SK-N-SH (cell line): ENCODE results near the gene TFF3.

Source experiments
- JUND ChIP-seq: IDR thresholded peaks from 2 replicates; pipeline ENCODE4 v1.4.0; 2012
- MXI1 ChIP-seq: IDR thresholded peaks from 2 replicates; pipeline ENCODE4 v1.6.1; 2012; ENCODE audit warnings: mild to moderate bottlenecking, low read depth, low read length, improper control_type of control experiment
- RFX5 ChIP-seq: IDR thresholded peaks from 2 replicates; pipeline ENCODE4 v1.6.1; 2012; ENCODE audit warnings: mild to moderate bottlenecking, improper control_type of control experiment, low read length
- TEAD4 ChIP-seq: IDR thresholded peaks from 2 replicates; pipeline ENCODE4 v1.4.0; 2012; ENCODE audit warnings: mild to moderate bottlenecking, borderline replicate concordance; ENCODE audit not compliant: insufficient read depth
- TF ChIP-seq, protein P1 (sequence below): fragments of 200-600 bp; sonication (generic); IDR thresholded peaks from 2 replicates; pipeline ENCODE4 v1.6.1; 2017; ENCODE audit warnings: antibody characterized with exemption, mild to moderate bottlenecking, moderate library complexity

GRCh38 chr21:42358937-42359336 lies 43.7 kb upstream of the TFF3 start:
- TF ChIP-seq, protein P1, sequence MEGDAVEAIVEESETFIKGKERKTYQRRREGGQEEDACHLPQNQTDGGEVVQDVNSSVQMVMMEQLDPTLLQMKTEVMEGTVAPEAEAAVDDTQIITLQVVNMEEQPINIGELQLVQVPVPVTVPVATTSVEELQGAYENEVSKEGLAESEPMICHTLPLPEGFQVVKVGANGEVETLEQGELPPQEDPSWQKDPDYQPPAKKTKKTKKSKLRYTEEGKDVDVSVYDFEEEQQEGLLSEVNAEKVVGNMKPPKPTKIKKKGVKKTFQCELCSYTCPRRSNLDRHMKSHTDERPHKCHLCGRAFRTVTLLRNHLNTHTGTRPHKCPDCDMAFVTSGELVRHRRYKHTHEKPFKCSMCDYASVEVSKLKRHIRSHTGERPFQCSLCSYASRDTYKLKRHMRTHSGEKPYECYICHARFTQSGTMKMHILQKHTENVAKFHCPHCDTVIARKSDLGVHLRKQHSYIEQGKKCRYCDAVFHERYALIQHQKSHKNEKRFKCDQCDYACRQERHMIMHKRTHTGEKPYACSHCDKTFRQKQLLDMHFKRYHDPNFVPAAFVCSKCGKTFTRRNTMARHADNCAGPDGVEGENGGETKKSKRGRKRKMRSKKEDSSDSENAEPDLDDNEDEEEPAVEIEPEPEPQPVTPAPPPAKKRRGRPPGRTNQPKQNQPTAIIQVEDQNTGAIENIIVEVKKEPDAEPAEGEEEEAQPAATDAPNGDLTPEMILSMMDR, result no peak
- no peak for TF ChIP-seq TEAD4
- no peak for TF ChIP-seq RFX5
- TF ChIP-seq MXI1, result no peak
- TF ChIP-seq JUND, result no peak
